Nephron (organoid): ENCODE results near the gene GDF10.

Source experiments
- H3K27ac Mint-ChIP-seq, 3 experiments: 2 replicates each; pipeline ENCODE4 v1.8.0; 2020; ENCODE audit warnings: mixed read lengths in 3 of 3, mild to moderate bottlenecking in 2 of 3, moderate library complexity in 1 of 3
- H3K27me3 Mint-ChIP-seq: 2 replicates; pipeline ENCODE4 v1.8.0; 2021; ENCODE audit warnings: low read depth, mild to moderate bottlenecking, moderate library complexity, mixed read lengths
- H3K36me3 Mint-ChIP-seq: 2 replicates; pipeline ENCODE4 v1.8.0; 2020; ENCODE audit warnings: low read depth, mixed read lengths
- H3K4me1 Mint-ChIP-seq: 2 replicates; pipeline ENCODE4 v1.8.0; 2020; ENCODE audit warnings: mixed read lengths
- H3K4me3 Mint-ChIP-seq, 3 experiments: 2 replicates each; pipeline ENCODE4 v1.8.0; 2020; ENCODE audit warnings: mild to moderate bottlenecking in 3 of 3, mixed read lengths in 3 of 3, moderate library complexity in 2 of 3
- H3K9me3 Mint-ChIP-seq: 2 replicates; pipeline ENCODE4 v1.8.0; 2020; ENCODE audit warnings: mixed read lengths
- TF ChIP-seq, protein P1 (sequence below), 3 experiments: fragments of 200-600 bp; sonication (generic); IDR thresholded peaks; one replicate each; pipeline ENCODE4 v1.5.0; 2021; ENCODE audit warnings: antibody characterized with exemption in 3 of 3; ENCODE audit not compliant: unreplicated experiment in 3 of 3

Gene GDF10

DNA sequence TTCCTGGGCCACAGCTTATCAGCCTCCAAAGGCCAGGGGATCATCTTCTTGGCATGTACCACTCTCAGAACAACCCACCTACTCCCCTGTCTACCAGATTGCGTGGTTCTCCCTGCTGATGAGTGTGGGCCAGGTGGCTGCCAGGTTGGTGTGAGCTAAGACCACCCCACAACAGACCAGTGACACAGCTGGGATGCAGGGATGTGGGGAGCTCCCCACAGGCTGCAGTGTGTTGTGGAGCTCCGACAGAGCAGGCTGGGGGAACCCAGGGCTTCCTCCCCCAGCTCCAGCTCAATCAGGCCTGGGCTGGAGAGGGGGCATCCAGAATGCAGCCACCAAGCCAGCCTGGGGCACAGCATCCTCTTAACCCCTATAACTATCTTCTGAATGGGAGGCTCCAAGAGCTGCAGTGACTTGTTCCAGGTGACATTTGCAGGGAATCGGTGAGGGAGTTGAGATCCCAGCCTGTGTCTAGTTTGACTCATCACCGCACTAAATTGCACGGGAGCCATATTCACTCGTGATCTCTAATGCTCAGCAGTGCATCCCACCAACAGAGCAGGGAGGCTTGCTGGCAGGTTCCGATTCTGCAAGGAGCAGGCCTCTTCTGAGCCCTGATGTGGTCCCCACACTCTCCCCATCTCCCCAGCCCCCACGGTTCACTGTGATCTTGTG is 21.7 kb downstream of the GDF10 start:
- TF ChIP-seq, protein P1, sequence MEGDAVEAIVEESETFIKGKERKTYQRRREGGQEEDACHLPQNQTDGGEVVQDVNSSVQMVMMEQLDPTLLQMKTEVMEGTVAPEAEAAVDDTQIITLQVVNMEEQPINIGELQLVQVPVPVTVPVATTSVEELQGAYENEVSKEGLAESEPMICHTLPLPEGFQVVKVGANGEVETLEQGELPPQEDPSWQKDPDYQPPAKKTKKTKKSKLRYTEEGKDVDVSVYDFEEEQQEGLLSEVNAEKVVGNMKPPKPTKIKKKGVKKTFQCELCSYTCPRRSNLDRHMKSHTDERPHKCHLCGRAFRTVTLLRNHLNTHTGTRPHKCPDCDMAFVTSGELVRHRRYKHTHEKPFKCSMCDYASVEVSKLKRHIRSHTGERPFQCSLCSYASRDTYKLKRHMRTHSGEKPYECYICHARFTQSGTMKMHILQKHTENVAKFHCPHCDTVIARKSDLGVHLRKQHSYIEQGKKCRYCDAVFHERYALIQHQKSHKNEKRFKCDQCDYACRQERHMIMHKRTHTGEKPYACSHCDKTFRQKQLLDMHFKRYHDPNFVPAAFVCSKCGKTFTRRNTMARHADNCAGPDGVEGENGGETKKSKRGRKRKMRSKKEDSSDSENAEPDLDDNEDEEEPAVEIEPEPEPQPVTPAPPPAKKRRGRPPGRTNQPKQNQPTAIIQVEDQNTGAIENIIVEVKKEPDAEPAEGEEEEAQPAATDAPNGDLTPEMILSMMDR (IDR thresholded peaks at IDR 0.05; ENCODE audit: unreplicated experiment in 3 of 3), result no peak
- H3K4me1 Mint-ChIP-seq, result no peaks in the 10 kb centered on the region
- no peak overlapping the region for H3K27ac Mint-ChIP-seq
- H3K9me3 Mint-ChIP-seq, result no peaks in the 10 kb centered on the region
- H3K27me3 Mint-ChIP-seq, result peaks cover 21% of the 10 kb centered on the region
- no peaks in the 10 kb centered on the region for H3K36me3 Mint-ChIP-seq
- no peak overlapping the region for H3K4me3 Mint-ChIP-seq

DNA sequence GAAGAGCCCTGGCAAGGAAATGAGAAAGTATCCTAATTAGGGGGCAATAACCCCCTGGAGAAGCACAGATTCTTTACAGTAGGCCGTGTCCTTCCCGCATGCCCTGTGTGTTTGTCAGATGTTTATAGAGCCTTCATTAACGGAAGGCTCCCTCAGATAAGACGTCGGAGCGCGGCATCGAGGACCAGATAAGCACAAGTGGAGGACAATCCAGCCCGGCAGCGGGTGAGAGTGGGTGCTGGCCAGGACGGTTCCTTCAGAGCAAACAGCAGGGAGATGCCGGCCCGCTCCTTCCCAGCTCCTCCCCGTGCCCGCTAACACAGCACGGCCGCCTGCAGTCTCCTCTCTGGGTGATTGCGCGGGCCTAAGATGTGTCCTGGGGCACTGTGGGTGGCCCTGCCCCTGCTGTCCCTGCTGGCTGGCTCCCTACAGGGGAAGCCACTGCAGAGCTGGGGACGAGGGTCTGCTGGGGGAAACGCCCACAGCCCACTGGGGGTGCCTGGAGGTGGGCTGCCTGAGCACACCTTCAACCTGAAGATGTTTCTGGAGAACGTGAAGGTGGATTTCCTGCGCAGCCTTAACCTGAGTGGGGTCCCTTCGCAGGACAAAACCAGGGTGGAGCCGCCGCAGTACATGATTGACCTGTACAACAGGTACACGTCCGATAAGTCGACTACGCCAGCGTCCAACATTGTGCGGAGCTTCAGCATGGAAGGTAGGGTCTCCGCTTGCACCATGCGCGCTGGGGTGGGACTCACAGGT is 22.5 kb downstream of the GDF10 start, which contains the start of gene GDF2:
TSS of gene GDF2 (plus strand) at position 155 of the 762 bp plus-strand sequence. CDS start at position 370, 215 bp downstream.
- TF ChIP-seq, protein P1 (IDR thresholded peaks at IDR 0.05; ENCODE audit: unreplicated experiment in 3 of 3), result no peak
- H3K27ac Mint-ChIP-seq, result no peak within 1 kb of the TSS
- no peak within 1 kb of the TSS for H3K4me3 Mint-ChIP-seq
- no peaks in the 10 kb centered on the region for H3K4me1 Mint-ChIP-seq
- peaks cover 21% of the 10 kb centered on the region for H3K27me3 Mint-ChIP-seq
- H3K36me3 Mint-ChIP-seq, result no peaks in the 10 kb centered on the region
- H3K9me3 Mint-ChIP-seq, result no peaks in the 10 kb centered on the region

DNA sequence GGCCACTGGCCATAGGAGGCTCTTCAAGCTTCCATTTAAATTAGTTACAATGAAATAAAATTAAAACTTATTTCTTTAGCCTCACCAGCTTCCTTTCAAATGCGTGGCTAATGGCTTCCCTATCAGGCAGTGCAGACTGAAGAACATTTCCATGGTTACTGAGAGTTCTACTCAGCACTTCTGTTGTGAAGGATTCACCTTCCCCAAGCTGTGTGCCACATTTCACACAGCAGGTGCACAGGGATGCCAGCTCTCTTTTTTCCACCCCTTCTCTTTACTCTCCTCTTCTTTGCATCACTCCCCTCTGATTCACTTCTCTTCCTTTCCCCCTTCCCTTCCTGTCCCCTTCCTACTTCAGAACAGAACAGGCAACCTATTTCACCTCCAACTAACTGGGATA is 23.1 kb downstream of the GDF10 start:
- Mint-ChIP-seq H3K4me1 (no peaks in the 10 kb centered on the region), H3K36me3 (no peaks in the 10 kb centered on the region), H3K27me3 (peaks cover 21% of the 10 kb centered on the region), H3K4me3 (no peak overlapping the region), H3K27ac (no peak overlapping the region), H3K9me3 (no peaks in the 10 kb centered on the region)
- TF ChIP-seq, protein P1 (IDR thresholded peaks at IDR 0.05; ENCODE audit: unreplicated experiment in 3 of 3), result no peak

- peaks cover 21% of the 10 kb centered on the region for H3K27me3 Mint-ChIP-seq
- H3K27ac Mint-ChIP-seq, result no peak overlapping the region
- no peak overlapping the region for H3K4me3 Mint-ChIP-seq
- no peaks in the 10 kb centered on the region for H3K4me1 Mint-ChIP-seq
- H3K36me3 Mint-ChIP-seq, result no peaks in the 10 kb centered on the region
- H3K9me3 Mint-ChIP-seq, result no peaks in the 10 kb centered on the region
- TF ChIP-seq, protein P1 (IDR thresholded peaks at IDR 0.05; ENCODE audit: unreplicated experiment in 3 of 3), result no peak
These were observed 23.8 kb downstream of the GDF10 start for GRCh38 chr10:47323636-47324296.

GRCh38 chr10:47325303-47326291 is 25.6 kb downstream of the GDF10 start:
- H3K4me1 Mint-ChIP-seq, result no peaks in the 10 kb centered on the region
- H3K27me3 Mint-ChIP-seq, result peaks cover 21% of the 10 kb centered on the region
- no peak overlapping the region for H3K27ac Mint-ChIP-seq
- TF ChIP-seq, protein P1 (IDR thresholded peaks at IDR 0.05; ENCODE audit: unreplicated experiment in 3 of 3), result no peak
- no peaks in the 10 kb centered on the region for H3K9me3 Mint-ChIP-seq
- no peaks in the 10 kb centered on the region for H3K36me3 Mint-ChIP-seq
- no peak overlapping the region for H3K4me3 Mint-ChIP-seq
